OCI-LY1 (cell line): ENCODE data around the gene KCNN4.
A peak's percentile ranks its signal among the peaks of the same experiment; 100 is the strongest.

ENCODE experiments used
- CTCF ChIP-seq: fragments of 200-600 bp; sonication (generic), shearing (Covaris generic); IDR thresholded peaks from 2 replicates; pipeline ENCODE4 v1.5.1; 2017; ENCODE audit warnings: mild to moderate bottlenecking, antibody characterized with exemption, low read length, moderate library complexity, mixed read lengths
- EZH2 ChIP-seq: fragments of 200-600 bp; sonication (generic), shearing (Covaris generic); IDR thresholded peaks from 2 replicates; pipeline ENCODE4 v1.8.0; 2017; ENCODE audit warnings: borderline replicate concordance, mixed run types, mild to moderate bottlenecking, antibody characterized with exemption, low read length, moderate library complexity, mixed read lengths

GRCh38 chr19:43766755-43767043 is 14.1 kb downstream of the KCNN4 start:
- TF ChIP-seq CTCF (0 out of 2 replicates have a peak, but pooled peaks have one; percentile 12), EZH2 (no peak)
